Measurements from ENCODE around the gene DENND1A. TPM values are rescaled to one million over a fixed set of nuclear protein-coding genes. Genes with fewer than 3 reads are reported as not detected.

Gene DENND1A
- total RNA-seq, 2 experiments from 2014 or later, result 12.2 to 14.5 TPM

GRCh38 chr9:123349691-123350480 is 580.0 kb downstream of the DENND1A start:
- Mint-ChIP-seq H3K27ac (no peak overlapping the region), H3K9me3 (ENCODE audit: low read depth) (no peaks in the 10 kb centered on the region), H3K4me3 (no peak overlapping the region), H3K4me1 (peaks cover 3% of the 10 kb centered on the region), H3K27me3 (peaks cover 12% of the 10 kb centered on the region), H3K36me3 (no peaks in the 10 kb centered on the region)
- DNase-seq, result peak; percentile 74
- peak; percentile 81 for ATAC-seq
- CTCF ChIA-PET, result interaction anchor here (0.6 to 3.2 kb wide), 50 partner anchors 8 to 881 kb away, joined by 3 to 40 read pairs (median 4); partner anchors contain the start of gene RC3H2

- no peak overlapping the region for H3K4me3 Mint-ChIP-seq
- no peak overlapping the region for H3K27ac Mint-ChIP-seq
- no peaks in the 10 kb centered on the region for H3K9me3 Mint-ChIP-seq (ENCODE audit: low read depth)
- peaks cover 12% of the 10 kb centered on the region for H3K27me3 Mint-ChIP-seq
- peaks cover 2% of the 10 kb centered on the region for H3K4me1 Mint-ChIP-seq
- CTCF ChIA-PET, result interaction anchor here (0.9 to 3.2 kb wide), 31 partner anchors 9 to 538 kb away, joined by 3 to 40 read pairs (median 5); partner anchors contain the start of gene RC3H2
- DNase-seq (no peak), ATAC-seq (no peak)
- no peaks in the 10 kb centered on the region for H3K36me3 Mint-ChIP-seq
Measured at GRCh38 chr9:123349033-123349432, 580.9 kb downstream of the DENND1A start.

GRCh38 chr9:123348317-123348992 is 581.5 kb downstream of the DENND1A start:
- ATAC-seq, result no peak
- CTCF ChIA-PET, result interaction anchor here (0.6 to 3.2 kb wide), 20 partner anchors 8 to 537 kb away, joined by 3 to 40 read pairs (median 6); partner anchors contain the start of gene RC3H2
- no peak for DNase-seq
- Mint-ChIP-seq H3K9me3 (ENCODE audit: low read depth) (no peaks in the 10 kb centered on the region), H3K27me3 (peaks cover 12% of the 10 kb centered on the region), H3K4me3 (no peak overlapping the region), H3K4me1 (no peaks in the 10 kb centered on the region), H3K36me3 (no peaks in the 10 kb centered on the region), H3K27ac (no peak overlapping the region)

- Mint-ChIP-seq H3K4me3 (no peak overlapping the region), H3K27ac (no peak overlapping the region), H3K27me3 (peaks cover 9% of the 10 kb centered on the region), H3K9me3 (ENCODE audit: low read depth) (no peaks in the 10 kb centered on the region), H3K36me3 (no peaks in the 10 kb centered on the region), H3K4me1 (no peaks in the 10 kb centered on the region)
- ATAC-seq (no peak), DNase-seq (no peak)
- CTCF ChIA-PET, result no interaction called here
Measured at GRCh38 chr9:123347289-123348060, 582.5 kb downstream of the DENND1A start.

- no peak for ATAC-seq
- Mint-ChIP-seq H3K36me3 (no peaks in the 10 kb centered on the region), H3K4me3 (no peak overlapping the region)
Measured at GRCh38 chr9:123346826-123347225, 583.1 kb downstream of the DENND1A start.

GRCh38 chr9:123346026-123346425 is 583.9 kb downstream of the DENND1A start:
- Mint-ChIP-seq H3K27ac (no peak overlapping the region), H3K36me3 (no peaks in the 10 kb centered on the region), H3K4me1 (peaks cover 5% of the 10 kb centered on the region), H3K27me3 (peaks cover 5% of the 10 kb centered on the region), H3K4me3 (no peak overlapping the region), H3K9me3 (ENCODE audit: low read depth) (no peaks in the 10 kb centered on the region)
- ATAC-seq (no peak), DNase-seq (no peak)
- CTCF ChIA-PET, result interaction anchor here (1.7 kb wide), 1 partner anchor 8 kb away, joined by 4 read pairs; no protein-coding TSS in a partner anchor

More at GRCh38 chr9:123346826-123347225, 583.1 kb downstream of the DENND1A start:
- Mint-ChIP-seq H3K27ac (no peak overlapping the region), H3K9me3 (ENCODE audit: low read depth) (no peaks in the 10 kb centered on the region), H3K4me1 (no peaks in the 10 kb centered on the region), H3K27me3 (peaks cover 5% of the 10 kb centered on the region)
- CTCF ChIA-PET, result no interaction called here
- DNase-seq, result no peak

- DNase-seq (no peak), ATAC-seq (no peak)
- H3K27me3 Mint-ChIP-seq, result peaks cover 5% of the 10 kb centered on the region
- H3K9me3 Mint-ChIP-seq (ENCODE audit: low read depth), result no peaks in the 10 kb centered on the region
- no peak overlapping the region for H3K4me3 Mint-ChIP-seq
- CTCF ChIA-PET, result interaction anchor here (1.4 to 2.2 kb wide), 3 partner anchors 9 to 243 kb away, joined by 3 to 6 read pairs (median 4); no protein-coding TSS in a partner anchor
- H3K4me1 Mint-ChIP-seq, result peaks cover 8% of the 10 kb centered on the region
- H3K27ac Mint-ChIP-seq, result no peak overlapping the region
- no peaks in the 10 kb centered on the region for H3K36me3 Mint-ChIP-seq
Measured at GRCh38 chr9:123345567-123345955, 584.4 kb downstream of the DENND1A start.

GRCh38 chr9:123344192-123344949 is 585.6 kb downstream of the DENND1A start:
- ATAC-seq (no peak), DNase-seq (no peak)
- CTCF ChIA-PET, result interaction anchor here (1.3 to 2.2 kb wide), 4 partner anchors 10 to 242 kb away, joined by 3 to 6 read pairs (median 4); no protein-coding TSS in a partner anchor
- H3K9me3 Mint-ChIP-seq (ENCODE audit: low read depth), result no peaks in the 10 kb centered on the region
- H3K4me1 Mint-ChIP-seq, result peaks cover 20% of the 10 kb centered on the region
- no peaks in the 10 kb centered on the region for H3K27me3 Mint-ChIP-seq
- no peak overlapping the region for H3K4me3 Mint-ChIP-seq
- no peak overlapping the region for H3K27ac Mint-ChIP-seq
- no peaks in the 10 kb centered on the region for H3K36me3 Mint-ChIP-seq

- Mint-ChIP-seq H3K4me1 (peaks cover 28% of the 10 kb centered on the region), H3K9me3 (ENCODE audit: low read depth) (no peaks in the 10 kb centered on the region), H3K4me3 (no peak overlapping the region), H3K27ac (no peak overlapping the region), H3K27me3 (no peaks in the 10 kb centered on the region), H3K36me3 (no peaks in the 10 kb centered on the region)
- CTCF ChIA-PET, result interaction anchor here (1.3 to 2.2 kb wide), 2 partner anchors 30 to 241 kb away, joined by 3 to 6 read pairs; no protein-coding TSS in a partner anchor
- ATAC-seq (no peak), DNase-seq (no peak)
Measured at GRCh38 chr9:123343443-123344191, 586.3 kb downstream of the DENND1A start.

GRCh38 chr9:123342247-123342646 is 587.7 kb downstream of the DENND1A start:
- Mint-ChIP-seq H3K36me3 (no peaks in the 10 kb centered on the region), H3K4me3 (no peak overlapping the region), H3K27ac (no peak overlapping the region), H3K27me3 (no peaks in the 10 kb centered on the region), H3K9me3 (ENCODE audit: low read depth) (no peaks in the 10 kb centered on the region), H3K4me1 (peaks cover 36% of the 10 kb centered on the region)
- CTCF ChIA-PET, result interaction anchor here (1.1 to 4.8 kb wide), 3 partner anchors 7 to 38 kb away, joined by 3 to 31 read pairs (median 3); no protein-coding TSS in a partner anchor
- DNase-seq, result no peak
- no peak for ATAC-seq

- DNase-seq (no peak), ATAC-seq (no peak)
Measured at GRCh38 chr9:123341816-123342215, 588.1 kb downstream of the DENND1A start.

More at GRCh38 chr9:123341816-123342215, 588.1 kb downstream of the DENND1A start:
- H3K27ac Mint-ChIP-seq, result peak overlapping the region; percentile 25
- H3K4me3 Mint-ChIP-seq, result no peak overlapping the region
- H3K27me3 Mint-ChIP-seq, result no peaks in the 10 kb centered on the region
- no peaks in the 10 kb centered on the region for H3K9me3 Mint-ChIP-seq (ENCODE audit: low read depth)
- CTCF ChIA-PET, result interaction anchor here (1.1 to 4.8 kb wide), 4 partner anchors 8 to 37 kb away, joined by 3 to 31 read pairs (median 3); no protein-coding TSS in a partner anchor
- no peaks in the 10 kb centered on the region for H3K36me3 Mint-ChIP-seq
- H3K4me1 Mint-ChIP-seq, result peaks cover 36% of the 10 kb centered on the region
